ENCODE results near the gene CD200R1. TPM values are rescaled to one million over a fixed set of nuclear protein-coding genes. Genes with fewer than 3 reads are reported as not detected.

Gene CD200R1
- total and polyA plus RNA-seq, 2 experiments from 2014 or later = 0.18 to 0.28 TPM

DNA sequence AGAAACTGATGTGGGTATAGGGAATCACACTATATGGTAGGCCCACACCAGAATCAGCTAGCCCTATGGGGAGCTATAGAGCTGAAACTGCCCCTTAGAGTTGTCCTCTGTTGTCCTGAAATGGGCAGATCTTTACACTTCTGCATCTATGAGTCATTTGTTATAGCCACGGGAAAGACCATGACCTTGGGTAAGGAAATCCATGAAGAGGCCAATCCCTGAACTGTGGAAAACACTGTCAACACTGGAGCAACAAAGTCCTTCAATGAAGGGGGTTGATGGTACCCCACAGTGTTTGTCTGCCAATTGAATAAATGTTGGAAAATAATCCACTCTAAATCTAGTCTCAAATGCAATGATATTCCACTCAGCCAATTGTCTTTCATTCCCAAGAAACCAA lies 5.2 kb upstream of the CD200R1 start:
- H3K4me3 Mint-ChIP-seq = no peak overlapping the region
- no peak for TF ChIP-seq CREB1 (CRISPR knock-in tag; IDR thresholded peaks at IDR 0.05; ENCODE audit: low read depth)
- TF ChIP-seq EZH2 (IDR thresholded peaks at IDR 0.05; ENCODE audit: low read depth, unreplicated experiment) = no peak
- no peak for TF ChIP-seq ZNF331 (CRISPR knock-in tag; IDR thresholded peaks at IDR 0.05; ENCODE audit: low read depth)
- no peak for TF ChIP-seq EZH2phosphoT487 (IDR thresholded peaks at IDR 0.05; ENCODE audit: unreplicated experiment)
- TF ChIP-seq, protein P1, sequence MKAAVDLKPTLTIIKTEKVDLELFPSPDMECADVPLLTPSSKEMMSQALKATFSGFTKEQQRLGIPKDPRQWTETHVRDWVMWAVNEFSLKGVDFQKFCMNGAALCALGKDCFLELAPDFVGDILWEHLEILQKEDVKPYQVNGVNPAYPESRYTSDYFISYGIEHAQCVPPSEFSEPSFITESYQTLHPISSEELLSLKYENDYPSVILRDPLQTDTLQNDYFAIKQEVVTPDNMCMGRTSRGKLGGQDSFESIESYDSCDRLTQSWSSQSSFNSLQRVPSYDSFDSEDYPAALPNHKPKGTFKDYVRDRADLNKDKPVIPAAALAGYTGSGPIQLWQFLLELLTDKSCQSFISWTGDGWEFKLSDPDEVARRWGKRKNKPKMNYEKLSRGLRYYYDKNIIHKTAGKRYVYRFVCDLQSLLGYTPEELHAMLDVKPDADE (IDR thresholded peaks at IDR 0.05) = no peak
- TF ChIP-seq, protein P2, sequence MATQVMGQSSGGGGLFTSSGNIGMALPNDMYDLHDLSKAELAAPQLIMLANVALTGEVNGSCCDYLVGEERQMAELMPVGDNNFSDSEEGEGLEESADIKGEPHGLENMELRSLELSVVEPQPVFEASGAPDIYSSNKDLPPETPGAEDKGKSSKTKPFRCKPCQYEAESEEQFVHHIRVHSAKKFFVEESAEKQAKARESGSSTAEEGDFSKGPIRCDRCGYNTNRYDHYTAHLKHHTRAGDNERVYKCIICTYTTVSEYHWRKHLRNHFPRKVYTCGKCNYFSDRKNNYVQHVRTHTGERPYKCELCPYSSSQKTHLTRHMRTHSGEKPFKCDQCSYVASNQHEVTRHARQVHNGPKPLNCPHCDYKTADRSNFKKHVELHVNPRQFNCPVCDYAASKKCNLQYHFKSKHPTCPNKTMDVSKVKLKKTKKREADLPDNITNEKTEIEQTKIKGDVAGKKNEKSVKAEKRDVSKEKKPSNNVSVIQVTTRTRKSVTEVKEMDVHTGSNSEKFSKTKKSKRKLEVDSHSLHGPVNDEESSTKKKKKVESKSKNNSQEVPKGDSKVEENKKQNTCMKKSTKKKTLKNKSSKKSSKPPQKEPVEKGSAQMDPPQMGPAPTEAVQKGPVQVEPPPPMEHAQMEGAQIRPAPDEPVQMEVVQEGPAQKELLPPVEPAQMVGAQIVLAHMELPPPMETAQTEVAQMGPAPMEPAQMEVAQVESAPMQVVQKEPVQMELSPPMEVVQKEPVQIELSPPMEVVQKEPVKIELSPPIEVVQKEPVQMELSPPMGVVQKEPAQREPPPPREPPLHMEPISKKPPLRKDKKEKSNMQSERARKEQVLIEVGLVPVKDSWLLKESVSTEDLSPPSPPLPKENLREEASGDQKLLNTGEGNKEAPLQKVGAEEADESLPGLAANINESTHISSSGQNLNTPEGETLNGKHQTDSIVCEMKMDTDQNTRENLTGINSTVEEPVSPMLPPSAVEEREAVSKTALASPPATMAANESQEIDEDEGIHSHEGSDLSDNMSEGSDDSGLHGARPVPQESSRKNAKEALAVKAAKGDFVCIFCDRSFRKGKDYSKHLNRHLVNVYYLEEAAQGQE (IDR thresholded peaks at IDR 0.05; ENCODE audit: unreplicated experiment) = no peak
- TF ChIP-seq, protein P3, sequence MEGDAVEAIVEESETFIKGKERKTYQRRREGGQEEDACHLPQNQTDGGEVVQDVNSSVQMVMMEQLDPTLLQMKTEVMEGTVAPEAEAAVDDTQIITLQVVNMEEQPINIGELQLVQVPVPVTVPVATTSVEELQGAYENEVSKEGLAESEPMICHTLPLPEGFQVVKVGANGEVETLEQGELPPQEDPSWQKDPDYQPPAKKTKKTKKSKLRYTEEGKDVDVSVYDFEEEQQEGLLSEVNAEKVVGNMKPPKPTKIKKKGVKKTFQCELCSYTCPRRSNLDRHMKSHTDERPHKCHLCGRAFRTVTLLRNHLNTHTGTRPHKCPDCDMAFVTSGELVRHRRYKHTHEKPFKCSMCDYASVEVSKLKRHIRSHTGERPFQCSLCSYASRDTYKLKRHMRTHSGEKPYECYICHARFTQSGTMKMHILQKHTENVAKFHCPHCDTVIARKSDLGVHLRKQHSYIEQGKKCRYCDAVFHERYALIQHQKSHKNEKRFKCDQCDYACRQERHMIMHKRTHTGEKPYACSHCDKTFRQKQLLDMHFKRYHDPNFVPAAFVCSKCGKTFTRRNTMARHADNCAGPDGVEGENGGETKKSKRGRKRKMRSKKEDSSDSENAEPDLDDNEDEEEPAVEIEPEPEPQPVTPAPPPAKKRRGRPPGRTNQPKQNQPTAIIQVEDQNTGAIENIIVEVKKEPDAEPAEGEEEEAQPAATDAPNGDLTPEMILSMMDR (conservative IDR thresholded peaks at IDR 0.05; ENCODE audit: low read depth in 2 of 2) = no peak
- TF ChIP-seq POLR2AphosphoS5 (IDR thresholded peaks at IDR 0.05; ENCODE audit: low read depth) = no peak
- no peak for TF ChIP-seq JUNB (IDR thresholded peaks at IDR 0.05; ENCODE audit: unreplicated experiment)
- TF ChIP-seq, protein P4, sequence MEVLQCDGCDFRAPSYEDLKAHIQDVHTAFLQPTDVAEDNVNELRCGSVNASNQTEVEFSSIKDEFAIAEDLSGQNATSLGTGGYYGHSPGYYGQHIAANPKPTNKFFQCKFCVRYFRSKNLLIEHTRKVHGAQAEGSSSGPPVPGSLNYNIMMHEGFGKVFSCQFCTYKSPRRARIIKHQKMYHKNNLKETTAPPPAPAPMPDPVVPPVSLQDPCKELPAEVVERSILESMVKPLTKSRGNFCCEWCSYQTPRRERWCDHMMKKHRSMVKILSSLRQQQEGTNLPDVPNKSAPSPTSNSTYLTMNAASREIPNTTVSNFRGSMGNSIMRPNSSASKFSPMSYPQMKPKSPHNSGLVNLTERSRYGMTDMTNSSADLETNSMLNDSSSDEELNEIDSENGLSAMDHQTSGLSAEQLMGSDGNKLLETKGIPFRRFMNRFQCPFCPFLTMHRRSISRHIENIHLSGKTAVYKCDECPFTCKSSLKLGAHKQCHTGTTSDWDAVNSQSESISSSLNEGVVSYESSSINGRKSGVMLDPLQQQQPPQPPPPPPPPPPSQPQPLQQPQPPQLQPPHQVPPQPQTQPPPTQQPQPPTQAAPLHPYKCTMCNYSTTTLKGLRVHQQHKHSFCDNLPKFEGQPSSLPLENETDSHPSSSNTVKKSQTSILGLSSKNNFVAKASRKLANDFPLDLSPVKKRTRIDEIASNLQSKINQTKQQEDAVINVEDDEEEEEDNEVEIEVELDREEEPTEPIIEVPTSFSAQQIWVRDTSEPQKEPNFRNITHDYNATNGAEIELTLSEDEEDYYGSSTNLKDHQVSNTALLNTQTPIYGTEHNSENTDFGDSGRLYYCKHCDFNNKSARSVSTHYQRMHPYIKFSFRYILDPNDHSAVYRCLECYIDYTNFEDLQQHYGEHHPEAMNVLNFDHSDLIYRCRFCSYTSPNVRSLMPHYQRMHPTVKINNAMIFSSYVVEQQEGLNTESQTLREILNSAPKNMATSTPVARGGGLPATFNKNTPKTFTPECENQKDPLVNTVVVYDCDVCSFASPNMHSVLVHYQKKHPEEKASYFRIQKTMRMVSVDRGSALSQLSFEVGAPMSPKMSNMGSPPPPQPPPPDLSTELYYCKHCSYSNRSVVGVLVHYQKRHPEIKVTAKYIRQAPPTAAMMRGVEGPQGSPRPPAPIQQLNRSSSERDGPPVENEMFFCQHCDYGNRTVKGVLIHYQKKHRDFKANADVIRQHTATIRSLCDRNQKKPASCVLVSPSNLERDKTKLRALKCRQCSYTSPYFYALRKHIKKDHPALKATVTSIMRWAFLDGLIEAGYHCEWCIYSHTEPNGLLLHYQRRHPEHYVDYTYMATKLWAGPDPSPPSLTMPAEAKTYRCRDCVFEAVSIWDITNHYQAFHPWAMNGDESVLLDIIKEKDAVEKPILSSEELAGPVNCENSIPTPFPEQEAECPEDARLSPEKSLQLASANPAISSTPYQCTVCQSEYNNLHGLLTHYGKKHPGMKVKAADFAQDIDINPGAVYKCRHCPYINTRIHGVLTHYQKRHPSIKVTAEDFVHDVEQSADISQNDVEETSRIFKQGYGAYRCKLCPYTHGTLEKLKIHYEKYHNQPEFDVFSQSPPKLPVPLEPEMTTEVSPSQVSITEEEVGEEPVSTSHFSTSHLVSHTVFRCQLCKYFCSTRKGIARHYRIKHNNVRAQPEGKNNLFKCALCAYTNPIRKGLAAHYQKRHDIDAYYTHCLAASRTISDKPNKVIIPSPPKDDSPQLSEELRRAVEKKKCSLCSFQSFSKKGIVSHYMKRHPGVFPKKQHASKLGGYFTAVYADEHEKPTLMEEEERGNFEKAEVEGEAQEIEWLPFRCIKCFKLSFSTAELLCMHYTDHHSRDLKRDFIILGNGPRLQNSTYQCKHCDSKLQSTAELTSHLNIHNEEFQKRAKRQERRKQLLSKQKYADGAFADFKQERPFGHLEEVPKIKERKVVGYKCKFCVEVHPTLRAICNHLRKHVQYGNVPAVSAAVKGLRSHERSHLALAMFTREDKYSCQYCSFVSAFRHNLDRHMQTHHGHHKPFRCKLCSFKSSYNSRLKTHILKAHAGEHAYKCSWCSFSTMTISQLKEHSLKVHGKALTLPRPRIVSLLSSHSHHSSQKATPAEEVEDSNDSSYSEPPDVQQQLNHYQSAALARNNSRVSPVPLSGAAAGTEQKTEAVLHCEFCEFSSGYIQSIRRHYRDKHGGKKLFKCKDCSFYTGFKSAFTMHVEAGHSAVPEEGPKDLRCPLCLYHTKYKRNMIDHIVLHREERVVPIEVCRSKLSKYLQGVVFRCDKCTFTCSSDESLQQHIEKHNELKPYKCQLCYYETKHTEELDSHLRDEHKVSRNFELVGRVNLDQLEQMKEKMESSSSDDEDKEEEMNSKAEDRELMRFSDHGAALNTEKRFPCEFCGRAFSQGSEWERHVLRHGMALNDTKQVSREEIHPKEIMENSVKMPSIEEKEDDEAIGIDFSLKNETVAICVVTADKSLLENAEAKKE (CRISPR knock-in tag; IDR thresholded peaks at IDR 0.05) = no peak
- peaks cover 2% of the 10 kb centered on the region; the same call in 2 of the 3 replicates for H3K4me1 Mint-ChIP-seq
- Histone ChIP-seq H2AFZ (no peak overlapping the region), H3K36me3 (ENCODE audit: insufficient read depth) (no peaks in the 10 kb centered on the region), H3K4me3 (no peak overlapping the region), H3K4me1 (ENCODE audit: insufficient read depth) (no peaks in the 10 kb centered on the region), H3K79me2 (replicated peaks; ENCODE audit: insufficient read depth) (no peaks in the 10 kb centered on the region), H3K27me3 (ENCODE audit: insufficient read depth) (no peaks in the 10 kb centered on the region), H3K9me2 (ENCODE audit: insufficient read depth) (no peaks in the 10 kb centered on the region), H3K27ac (ENCODE audit: low read depth) (no peak overlapping the region), H4K20me1 (replicated peaks; ENCODE audit: insufficient read depth) (no peaks in the 10 kb centered on the region), H3K4me2 (no peak overlapping the region), H3F3A (replicated peaks; ENCODE audit: low read depth) (no peaks in the 10 kb centered on the region)
- ATAC-seq (no peak), DNase-seq (ENCODE audit: low spot score) (no peak)
- no peaks in the 10 kb centered on the region for H3K36me3 Mint-ChIP-seq (ENCODE audit: low read depth)
- no peak overlapping the region for H3K27ac Mint-ChIP-seq
- no peaks in the 10 kb centered on the region for H3K9me3 Mint-ChIP-seq
- H3K27me3 Mint-ChIP-seq (ENCODE audit: insufficient read depth, low read depth, poor library complexity) = no peaks in the 10 kb centered on the region

Measured in GM23338 (cell line).